Measurements from ENCODE around the gene KIF1A.

- TF ChIP-seq CTCF (conservative IDR thresholded peaks at IDR 0.05; ENCODE audit: low read length) (no peak), EZH2phosphoT487 (IDR thresholded peaks at IDR 0.05; ENCODE audit: borderline replicate concordance) (no peak)
Observed at GRCh38 chr2:240868286-240869108, 48.5 kb upstream of the KIF1A start, which contains the start of gene AGXT.
